Neuronal stem cell (in vitro differentiated cells): ENCODE measurements around the gene SERPINA1.

Experiments
- DNase-seq: peaks from one replicate; pipeline ENCODE4 v3.0.0-alpha.2; 2013; ENCODE audit warnings: low spot score
- H2AFZ ChIP-seq: one replicate; pipeline ENCODE4 v1.6.1; 2013; ENCODE audit warnings: mild to moderate bottlenecking, low read length, inconsistent platforms
- H2AK5ac ChIP-seq: 2 replicates; pipeline ENCODE4 v1.6.1; 2013; ENCODE audit warnings: low read depth, mild to moderate bottlenecking, inconsistent platforms, low read length, moderate library complexity, mixed read lengths
- H2BK120ac ChIP-seq: 2 replicates; pipeline ENCODE4 v1.6.1; 2013; ENCODE audit warnings: low read depth, mild to moderate bottlenecking, inconsistent platforms, low read length, moderate library complexity, mixed read lengths
- H2BK12ac ChIP-seq: one replicate; pipeline ENCODE4 v1.6.1; 2013; ENCODE audit warnings: low read length, inconsistent platforms
- H2BK15ac ChIP-seq: 2 replicates; pipeline ENCODE4 v1.6.1; 2013; ENCODE audit warnings: mild to moderate bottlenecking, low read length, inconsistent platforms, mixed read lengths
- H2BK5ac ChIP-seq: one replicate; pipeline ENCODE4 v1.6.1; 2013; ENCODE audit warnings: inconsistent platforms, mild to moderate bottlenecking, low read length, moderate library complexity
- H3K14ac ChIP-seq: one replicate; pipeline ENCODE4 v1.6.1; 2013; ENCODE audit warnings: low read length, inconsistent platforms
- H3K18ac ChIP-seq: 2 replicates; pipeline ENCODE4 v1.6.1; 2013; ENCODE audit warnings: low read length, inconsistent platforms
- H3K23ac ChIP-seq: 2 replicates; pipeline ENCODE4 v1.6.1; 2013; ENCODE audit warnings: low read depth, mild to moderate bottlenecking, mixed read lengths, low read length, inconsistent platforms; ENCODE audit not compliant: poor library complexity
- H3K27ac ChIP-seq: replicated peaks from 3 replicates; pipeline ENCODE4 v1.5.1; 2013; ENCODE audit warnings: low read length, inconsistent platforms
- H3K27me3 ChIP-seq, 3 experiments: 2 replicates each; pipeline ENCODE4 v1.6.1; 2013; ENCODE audit warnings: low read length in 3 of 3, mild to moderate bottlenecking in 2 of 3, inconsistent platforms in 1 of 3, low read depth in 1 of 3, mixed read lengths in 1 of 3, moderate library complexity in 1 of 3; ENCODE audit not compliant: control insufficient read depth in 3 of 3, insufficient read depth in 3 of 3
- H3K36me3 ChIP-seq, 2 donors: replicated peaks in 1 of 2; 2 replicates each; pipeline ENCODE4 v1.6.1; 2013; ENCODE audit warnings: low read length in 2 of 2; ENCODE audit not compliant: control insufficient read depth in 2 of 2, insufficient read depth in 2 of 2
- H3K4ac ChIP-seq: 2 replicates; pipeline ENCODE4 v1.6.1; 2013; ENCODE audit warnings: inconsistent platforms, mild to moderate bottlenecking, low read length, moderate library complexity
- H3K4me1 ChIP-seq, 2 donors: 1 replicate in 1 of 2; 2 replicates in 1 of 2; pipeline ENCODE4 v1.6.1; 2013; ENCODE audit warnings: low read length in 2 of 2, low read depth in 1 of 2; ENCODE audit not compliant: control insufficient read depth in 2 of 2, insufficient read depth in 1 of 2
- H3K4me2 ChIP-seq: one replicate; pipeline ENCODE4 v1.6.1; 2013; ENCODE audit warnings: mild to moderate bottlenecking, low read length, inconsistent platforms; ENCODE audit not compliant: insufficient read depth, poor library complexity, severe bottlenecking
- H3K4me3 ChIP-seq, 2 donors: 2 replicates each; pipeline ENCODE4 v1.5.1; 2013; ENCODE audit warnings: low read length in 2 of 2, mild to moderate bottlenecking in 2 of 2, inconsistent platforms in 1 of 2, moderate library complexity in 1 of 2
- H3K79me1 ChIP-seq: one replicate; pipeline ENCODE4 v1.6.1; 2013; ENCODE audit warnings: low read depth, mild to moderate bottlenecking, inconsistent platforms, low read length, moderate library complexity
- H3K9ac ChIP-seq: one replicate; pipeline ENCODE4 v1.6.1; 2013; ENCODE audit warnings: mild to moderate bottlenecking, low read depth, low read length, inconsistent platforms; ENCODE audit not compliant: poor library complexity
- H3K9me3 ChIP-seq, 2 donors: replicated peaks in 1 of 2; 2 replicates each; pipeline versions ENCODE3 to v1.6.1; 2013; ENCODE audit warnings: low read length in 2 of 2, mild to moderate bottlenecking in 2 of 2, inconsistent platforms in 1 of 2, low read depth in 1 of 2, mixed read lengths in 1 of 2, moderate library complexity in 1 of 2; ENCODE audit not compliant: control insufficient read depth in 2 of 2, insufficient read depth in 1 of 2
- H4K8ac ChIP-seq: one replicate; pipeline ENCODE4 v1.6.1; 2013; ENCODE audit warnings: low read depth, mild to moderate bottlenecking, inconsistent platforms, low read length, moderate library complexity
- H4K91ac ChIP-seq: one replicate; pipeline ENCODE4 v1.6.1; 2013; ENCODE audit warnings: low read length, low read depth, mild to moderate bottlenecking, inconsistent platforms; ENCODE audit not compliant: poor library complexity
- WGBS, 2 donors: extraction: QIAGEN DNeasy Blood & Tissue Kit; methylation state at CpG; one replicate each; pipeline ENCODE4 v1.1.7; 2013; ENCODE audit warnings: missing lambda C conversion rate in 2 of 2, mixed read lengths in 1 of 2; ENCODE audit not compliant: insufficient read length in 2 of 2, insufficient replicate concordance in 1 of 2; ENCODE audit errors: extremely low coverage in 2 of 2; 5-methylcytosine and 5-hydroxymethylcytosine counted together

The SERPINA1 gene

DNA sequence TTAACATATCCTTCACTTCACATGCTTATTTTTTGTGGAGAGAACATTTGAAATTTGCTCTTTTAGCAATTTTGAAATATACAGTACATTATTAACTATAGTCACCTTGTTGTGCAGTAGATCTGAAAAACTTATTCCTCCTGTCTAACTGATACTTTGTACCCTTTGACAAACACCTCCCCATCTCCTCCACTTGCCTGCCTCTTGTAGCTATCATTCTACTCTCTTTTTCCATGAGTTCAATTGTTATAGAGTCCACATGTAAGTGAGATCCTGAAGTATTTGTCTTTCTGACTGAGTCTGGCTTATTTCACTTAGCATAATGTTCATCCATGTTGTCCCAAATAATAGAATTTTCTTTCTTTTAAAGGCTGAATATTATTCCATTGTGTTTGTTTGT is 55.8 kb downstream of the SERPINA1 start:
- Histone ChIP-seq H2BK120ac (no peak overlapping the region), H3K4ac (no peak overlapping the region), H3K4me1 (no peaks in the 10 kb centered on the region), H4K91ac (no peak overlapping the region), H3K27me3 (peaks cover 0 to 2% (median 0%) of the 10 kb centered on the region in 3 experiments), H4K8ac (no peak overlapping the region), H3K36me3 (no peaks in the 10 kb centered on the region), H2BK5ac (no peak overlapping the region), H3K79me1 (no peaks in the 10 kb centered on the region), H2BK12ac (no peak overlapping the region), H3K9ac (no peak overlapping the region), H3K27ac (no peak overlapping the region), H2AK5ac (no peak overlapping the region), H3K4me3 (no peak overlapping the region), H3K18ac (no peak overlapping the region), H3K4me2 (no peak overlapping the region), H2BK15ac (no peak overlapping the region), H3K9me3 (no peaks in the 10 kb centered on the region), H3K23ac (no peak overlapping the region), H3K14ac (no peak overlapping the region), H2AFZ (no peak overlapping the region)
- no peak for DNase-seq

DNA sequence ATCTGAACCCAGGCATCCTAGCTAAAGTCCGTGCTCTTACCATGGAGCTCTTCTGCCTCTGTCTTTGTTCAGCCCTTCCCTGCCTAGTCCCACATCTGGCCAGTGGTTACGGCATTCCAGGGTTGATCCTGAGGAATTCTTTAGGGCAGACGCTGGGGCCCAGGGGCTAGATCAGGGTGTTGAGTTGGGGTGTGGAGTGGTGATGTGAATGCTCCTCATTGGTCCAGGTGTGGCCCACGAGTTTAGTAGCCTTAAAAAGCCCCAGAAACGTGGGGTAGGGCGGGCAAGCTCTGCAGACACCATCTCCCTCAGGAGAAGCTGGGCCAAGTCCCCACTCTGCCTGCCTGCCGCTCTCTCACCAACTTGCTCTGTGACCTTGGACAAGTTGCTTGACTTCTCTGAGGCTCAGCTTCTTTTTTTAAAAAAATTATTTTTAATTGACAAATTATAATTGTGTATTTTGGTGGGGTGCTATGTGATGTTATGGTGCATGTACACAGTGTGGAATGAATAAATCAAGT is 56.3 kb downstream of the SERPINA1 start:
- H4K91ac ChIP-seq = no peak overlapping the region
- H3K4ac ChIP-seq = no peak overlapping the region
- H3K14ac ChIP-seq = no peak overlapping the region
- no peaks in the 10 kb centered on the region for H3K36me3 ChIP-seq
- H3K4me1 ChIP-seq = no peaks in the 10 kb centered on the region
- no peak overlapping the region for H3K4me3 ChIP-seq
- no peak overlapping the region for H2BK12ac ChIP-seq
- H2AK5ac ChIP-seq = no peak overlapping the region
- no peak overlapping the region for H3K27ac ChIP-seq
- no peak overlapping the region for H2BK5ac ChIP-seq
- no peak overlapping the region for H2BK15ac ChIP-seq
- no peak overlapping the region for H4K8ac ChIP-seq
- no peak overlapping the region for H3K4me2 ChIP-seq
- DNase-seq = no peak
- H3K9ac ChIP-seq = no peak overlapping the region
- no peak overlapping the region for H3K23ac ChIP-seq
- H2BK120ac ChIP-seq = no peak overlapping the region
- WGBS, 2 donors = no CpG with 5 or more reads among the region's 7 CpGs
- H2AFZ ChIP-seq = no peak overlapping the region
- H3K79me1 ChIP-seq = no peaks in the 10 kb centered on the region
- H3K9me3 ChIP-seq = no peaks in the 10 kb centered on the region
- peaks cover 0 to 2% (median 0%) of the 10 kb centered on the region in 3 experiments for H3K27me3 ChIP-seq
- no peak overlapping the region for H3K18ac ChIP-seq

DNA sequence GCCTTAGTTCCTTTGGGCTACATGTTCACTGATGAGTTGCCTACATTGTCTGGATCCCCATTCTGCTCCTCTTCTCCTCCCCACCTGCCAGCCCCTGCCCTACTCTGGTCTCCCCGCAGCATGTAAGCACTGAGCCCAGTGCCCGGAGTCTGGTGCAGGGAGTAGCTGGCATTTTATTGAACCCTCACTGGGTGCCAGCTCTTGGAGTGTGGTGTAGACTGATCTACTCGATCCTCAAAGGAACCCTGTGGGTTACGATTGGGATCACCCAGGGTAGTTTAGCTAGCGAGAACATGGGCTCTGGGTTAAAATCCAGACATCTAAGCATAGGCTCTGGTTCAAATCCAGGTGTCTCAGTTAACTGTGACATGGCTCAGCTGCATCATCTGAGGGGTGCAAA is 56.9 kb downstream of the SERPINA1 start:
- Histone ChIP-seq H3K4me2 (no peak overlapping the region), H3K4me1 (no peaks in the 10 kb centered on the region), H3K27me3 (peaks cover 0 to 2% (median 0%) of the 10 kb centered on the region in 3 experiments), H2BK15ac (no peak overlapping the region), H3K4me3 (peak overlapping the region in 1 of 2 donors; percentile 30), H3K18ac (no peak overlapping the region), H3K79me1 (no peaks in the 10 kb centered on the region), H4K91ac (no peak overlapping the region), H2AK5ac (no peak overlapping the region), H3K14ac (no peak overlapping the region), H3K9me3 (no peaks in the 10 kb centered on the region), H4K8ac (no peak overlapping the region), H3K23ac (no peak overlapping the region), H2BK120ac (no peak overlapping the region), H3K4ac (no peak overlapping the region), H3K9ac (no peak overlapping the region), H2BK5ac (no peak overlapping the region), H3K36me3 (no peaks in the 10 kb centered on the region), H2BK12ac (peak overlapping the region; percentile 26), H2AFZ (no peak overlapping the region), H3K27ac (no peak overlapping the region)
- no peak for DNase-seq
- WGBS, 2 donors = no CpG with 5 or more reads among the region's 5 CpGs

DNA sequence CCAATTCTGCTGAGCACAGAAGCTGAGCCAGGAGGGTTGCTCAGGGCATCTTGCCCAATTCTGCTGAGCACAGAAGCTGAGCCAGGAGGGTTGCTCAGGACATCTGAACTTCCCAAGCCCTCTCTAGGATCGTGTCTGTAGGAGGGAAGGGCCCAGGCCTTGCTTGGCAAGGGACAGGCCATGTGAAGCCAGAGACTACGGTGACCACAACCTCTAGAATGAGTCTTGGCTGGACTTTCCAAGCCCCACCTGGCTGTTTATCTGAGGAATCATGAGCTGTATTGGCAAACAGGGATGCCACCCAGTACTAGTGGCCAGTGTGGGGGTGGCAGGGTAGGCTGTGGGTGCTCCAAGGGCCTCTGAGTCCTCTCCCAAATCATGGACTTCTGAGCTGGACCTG is 57.5 kb downstream of the SERPINA1 start:
- Histone ChIP-seq H3K79me1 (no peaks in the 10 kb centered on the region), H3K4me1 (no peaks in the 10 kb centered on the region), H3K9me3 (no peaks in the 10 kb centered on the region), H3K27ac (no peak overlapping the region), H3K36me3 (no peaks in the 10 kb centered on the region), H3K27me3 (peaks cover 0 to 2% (median 0%) of the 10 kb centered on the region in 3 experiments), H3K4me2 (no peak overlapping the region), H3K4me3 (no peak overlapping the region), H3K23ac (no peak overlapping the region), H2BK5ac (no peak overlapping the region), H2AK5ac (no peak overlapping the region), H2BK12ac (no peak overlapping the region), H2AFZ (no peak overlapping the region), H3K18ac (peak overlapping the region; percentile 29), H3K9ac (no peak overlapping the region), H2BK15ac (no peak overlapping the region), H4K91ac (no peak overlapping the region), H4K8ac (no peak overlapping the region), H3K14ac (no peak overlapping the region), H2BK120ac (no peak overlapping the region), H3K4ac (no peak overlapping the region)
- no peak for DNase-seq
- WGBS, 2 donors = no CpG with 5 or more reads among the region's 2 CpGs
